ENCODE measurements around the gene FGF12. TPM values are rescaled to one million over a fixed set of nuclear protein-coding genes. Genes with fewer than 3 reads are reported as not detected.
A peak's percentile ranks its signal among the peaks of the same experiment; 100 is the strongest.

FGF12 gene
- total RNA-seq, 1 donor from 2014 or later: 0.63 TPM

DNA sequence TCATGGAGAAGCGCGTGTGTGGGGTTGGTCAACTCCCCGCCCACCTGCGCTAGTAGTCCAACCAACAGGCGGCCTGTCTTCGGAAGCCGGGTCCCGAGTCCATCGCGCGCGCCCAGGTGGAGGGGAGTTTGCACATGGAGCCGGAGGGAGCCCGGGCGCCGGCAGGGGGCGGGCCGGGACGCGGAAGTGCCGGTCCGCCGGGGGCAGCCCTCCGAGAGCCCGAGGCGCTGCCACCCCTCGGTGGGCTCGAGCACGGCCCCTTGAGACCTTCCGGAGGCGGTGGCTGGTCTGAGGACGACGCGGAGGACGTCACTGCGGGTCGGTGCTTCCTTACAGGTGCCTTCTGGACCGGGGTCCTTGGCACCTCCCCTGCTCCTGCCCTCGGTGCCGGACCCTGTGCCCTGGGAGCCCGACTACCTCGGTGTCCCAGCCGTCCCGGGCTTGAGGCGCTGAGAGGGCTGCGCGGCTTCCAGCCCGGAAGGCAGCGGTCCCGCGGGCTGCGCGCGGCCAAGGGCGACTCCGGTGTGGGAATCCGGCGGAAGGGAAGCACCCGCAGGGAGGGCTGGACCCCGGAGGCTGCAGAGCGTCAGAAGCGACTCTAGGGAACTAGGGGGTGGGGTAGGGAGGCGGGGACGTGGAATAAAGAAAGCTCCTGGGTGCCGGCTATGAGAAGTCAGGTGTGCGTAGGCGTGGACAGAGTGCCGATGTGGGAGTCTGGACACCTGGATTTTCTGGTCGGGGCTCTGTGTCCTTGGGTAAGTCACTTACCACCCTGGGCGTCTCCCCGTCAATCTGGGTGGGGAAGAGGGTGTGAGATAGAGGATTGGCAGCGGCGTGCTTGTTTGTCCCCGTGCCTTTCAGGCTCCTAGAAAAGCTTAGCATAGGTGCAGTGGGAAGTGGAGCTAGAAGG is 212.3 kb downstream of the FGF12 start:
- ATAC-seq: peak; percentile 11
- DNase-seq (ENCODE audit: low spot score): no peak

DNA sequence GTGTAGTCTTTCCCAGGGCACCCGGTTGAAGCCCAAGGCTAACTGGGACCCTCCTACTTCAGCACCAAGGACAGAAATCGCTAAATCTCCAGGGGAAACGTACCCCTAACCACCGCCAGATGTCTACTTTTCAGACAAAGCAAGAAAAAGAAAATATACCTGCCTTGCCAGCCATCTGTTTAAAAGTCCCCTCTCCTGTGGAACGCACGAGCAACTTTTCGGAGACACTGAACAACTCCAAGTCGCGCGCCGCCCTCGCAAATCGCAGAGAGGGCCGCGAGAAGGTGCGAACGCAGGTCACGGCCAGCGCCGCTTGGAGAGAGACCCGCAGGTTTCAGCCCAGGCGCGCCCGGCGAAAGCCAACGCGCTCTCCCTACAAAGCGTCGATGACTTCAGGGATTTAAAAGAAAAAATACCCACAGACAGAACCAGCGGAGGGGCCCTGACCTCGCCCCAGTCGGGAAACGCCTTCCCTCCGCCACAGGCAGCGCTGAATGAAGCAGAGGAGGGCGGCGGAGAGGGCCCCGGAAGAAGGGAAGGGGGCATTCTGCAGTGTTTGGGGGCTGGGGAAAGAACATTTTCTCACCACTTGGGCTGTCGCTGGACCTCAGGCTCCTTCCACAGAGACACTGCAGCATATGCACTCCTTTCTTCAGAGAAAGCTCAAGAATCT is 213.1 kb downstream of the FGF12 start:
- ATAC-seq: peak; percentile 28
- no peak for DNase-seq (ENCODE audit: low spot score)

DNA sequence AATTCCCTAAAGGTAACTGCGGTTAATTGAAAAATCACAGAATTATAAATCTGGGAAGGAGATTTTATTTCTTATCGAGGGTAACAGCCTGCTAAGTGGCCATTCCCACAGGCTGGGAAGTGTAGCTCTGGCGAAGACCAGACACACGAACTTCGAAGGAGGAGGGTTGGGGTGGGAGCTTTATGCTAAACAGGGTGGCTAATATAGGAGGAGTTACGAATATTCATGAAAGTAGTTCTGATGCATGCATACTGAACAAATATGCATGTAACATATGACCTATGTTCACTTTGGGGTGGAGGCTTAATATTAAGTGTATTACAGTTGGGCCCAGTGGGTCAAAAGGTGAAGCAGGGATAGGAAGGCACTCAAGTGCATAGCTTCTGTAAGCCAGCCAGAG is 221.6 kb downstream of the FGF12 start:
- ATAC-seq (no peak), DNase-seq (ENCODE audit: low spot score) (no peak)

DNA sequence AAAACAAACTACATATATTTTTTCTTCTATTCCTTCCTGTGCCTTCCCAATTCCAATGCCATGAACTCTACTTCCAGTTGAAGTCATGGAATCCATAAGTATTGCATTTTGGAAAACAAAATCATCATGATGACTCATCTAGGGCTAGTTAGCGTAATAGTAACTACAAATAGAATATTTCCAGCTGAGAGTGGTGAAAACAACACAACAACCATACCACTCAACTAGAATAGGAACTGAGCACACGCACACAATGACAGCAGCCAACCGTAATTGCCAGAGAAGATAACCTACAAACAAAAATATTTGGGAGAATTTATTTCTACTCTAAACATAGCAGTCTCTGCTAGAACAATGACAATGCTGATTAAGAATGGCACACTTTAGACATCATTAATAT is 225.9 kb downstream of the FGF12 start:
- no peak for ATAC-seq

DNA sequence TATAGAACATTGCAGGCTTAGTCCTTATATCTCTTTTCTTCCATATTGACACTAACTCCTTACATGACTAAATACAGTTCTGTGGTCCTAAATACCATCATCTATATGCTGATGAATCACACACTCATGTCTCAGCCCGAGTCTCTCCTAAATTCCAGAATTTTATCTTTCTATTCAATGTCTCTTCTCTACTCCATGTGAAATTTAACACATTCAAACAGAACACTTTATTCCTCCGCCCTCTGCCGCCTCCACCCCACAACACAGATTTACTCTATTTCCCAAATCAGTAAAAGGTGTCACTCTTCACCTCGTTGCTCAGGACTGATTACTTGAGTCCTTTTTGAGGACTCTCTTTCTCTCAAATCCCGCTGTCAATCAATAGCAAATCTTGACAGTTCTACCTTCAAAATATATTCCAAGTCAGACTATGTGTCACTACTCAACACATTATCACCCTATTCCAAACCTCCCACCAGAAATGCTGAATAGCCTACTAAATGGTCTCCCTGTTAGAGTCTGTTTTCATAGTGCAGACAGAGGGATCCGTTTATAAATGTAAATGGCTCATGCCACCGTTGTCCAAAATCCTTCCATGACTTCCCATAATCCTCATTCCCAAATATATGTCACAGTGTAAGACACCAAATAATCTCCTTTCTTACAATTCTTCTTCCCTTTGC is 230.3 kb downstream of the FGF12 start:
- DNase-seq (ENCODE audit: low spot score): no peak
- no peak for ATAC-seq

More for the DNA sequence above, 225.9 kb downstream of the FGF12 start:
- no peak for DNase-seq (ENCODE audit: low spot score)

DNA sequence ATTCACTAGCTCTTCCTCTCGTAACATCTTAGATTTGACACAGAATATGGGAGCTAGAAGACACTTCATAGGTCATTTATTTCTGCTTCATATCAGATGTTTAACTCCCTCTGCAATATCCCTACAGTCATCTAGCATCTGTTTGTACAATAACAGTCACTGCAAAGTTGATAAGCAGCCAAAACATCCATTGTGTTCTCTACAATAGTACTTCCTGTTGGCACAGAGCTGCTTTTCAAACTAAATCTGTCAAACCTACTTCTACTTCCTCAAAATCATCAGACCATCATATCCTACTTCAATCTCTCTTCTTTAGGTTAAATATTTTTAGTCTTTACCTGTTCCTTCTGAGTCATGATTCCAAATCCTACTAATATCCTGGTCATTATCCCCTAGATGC is 233.2 kb downstream of the FGF12 start:
- DNase-seq (ENCODE audit: low spot score): no peak
- ATAC-seq: no peak

DNA sequence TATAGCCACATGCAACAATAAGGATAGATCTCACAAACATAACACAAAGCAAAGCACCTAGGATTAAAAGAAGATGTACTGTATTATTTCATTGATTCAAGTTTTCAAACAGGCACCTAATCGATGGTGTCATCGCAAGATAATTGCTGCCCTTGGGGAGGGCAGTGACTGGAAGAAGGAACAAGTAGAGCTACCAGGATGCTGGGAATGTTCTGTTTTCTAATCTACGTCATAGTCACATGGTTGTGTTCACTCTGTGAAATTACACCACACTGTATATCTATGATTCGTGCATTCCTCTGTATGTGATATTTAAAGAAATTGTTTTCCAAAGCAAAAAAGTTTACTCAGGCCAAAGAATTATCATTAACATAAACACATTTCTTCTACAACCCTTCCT is 236.6 kb downstream of the FGF12 start:
- ATAC-seq (no peak), DNase-seq (ENCODE audit: low spot score) (no peak)

DNA sequence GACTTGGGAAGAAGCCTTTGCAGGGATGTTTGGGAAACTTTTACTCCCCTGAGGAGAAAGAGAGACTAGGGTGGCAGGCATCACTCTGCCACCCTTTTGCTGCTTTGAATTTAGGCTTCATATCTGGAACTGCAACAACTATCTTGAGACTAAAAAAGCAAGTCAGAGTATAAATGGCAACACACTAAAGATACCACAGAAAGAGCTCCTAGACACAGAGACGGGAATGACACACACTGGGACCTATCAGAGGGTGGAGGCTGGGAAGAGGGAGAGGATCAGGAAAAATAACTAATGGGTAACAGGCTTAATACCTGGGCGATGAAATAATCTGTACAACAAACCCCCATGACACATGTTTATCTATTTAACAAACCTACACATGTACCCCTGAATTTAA is 237.8 kb downstream of the FGF12 start:
- no peak for DNase-seq (ENCODE audit: low spot score)
- ATAC-seq: no peak

DNA sequence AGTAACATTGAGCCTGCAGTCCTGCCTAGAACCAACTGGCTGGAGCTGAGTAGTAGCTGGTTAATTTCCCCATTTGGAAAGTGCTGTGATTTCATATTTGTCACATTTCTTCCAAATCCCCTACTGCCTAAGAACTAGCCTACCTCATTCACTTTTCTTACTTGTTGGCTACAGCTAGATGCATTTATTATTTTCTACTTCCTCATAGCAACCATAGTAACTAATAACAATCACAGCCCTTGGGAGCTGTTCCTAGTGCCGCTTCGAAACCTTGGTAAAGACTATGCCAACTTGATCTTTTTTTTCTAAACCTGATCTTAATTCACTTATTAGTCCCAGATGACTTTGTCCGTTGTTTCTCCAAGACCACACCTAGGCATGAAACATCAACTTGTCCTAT is 240.3 kb downstream of the FGF12 start:
- no peak for ATAC-seq

DNA sequence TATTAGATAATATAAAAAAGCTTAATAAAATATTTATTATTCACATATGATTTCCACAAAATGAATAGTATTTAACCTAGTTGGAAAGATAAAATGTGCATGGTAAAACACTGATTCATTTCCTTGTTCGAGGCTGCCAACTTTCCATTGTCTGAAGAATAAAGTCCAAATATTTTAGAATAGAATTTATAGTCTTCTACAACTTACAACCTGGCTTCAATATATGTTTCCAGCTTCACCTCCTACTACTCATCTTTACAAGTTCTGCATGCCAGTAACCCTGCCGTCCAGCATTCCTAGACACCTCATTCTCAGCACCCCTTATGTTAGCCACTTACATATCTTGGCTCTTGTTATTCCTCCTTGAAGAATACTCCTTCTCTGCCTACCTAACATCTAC is 244.5 kb downstream of the FGF12 start:
- ATAC-seq (no peak), DNase-seq (ENCODE audit: low spot score) (no peak)

More for the DNA sequence above, 240.3 kb downstream of the FGF12 start:
- no peak for DNase-seq (ENCODE audit: low spot score)

DNA sequence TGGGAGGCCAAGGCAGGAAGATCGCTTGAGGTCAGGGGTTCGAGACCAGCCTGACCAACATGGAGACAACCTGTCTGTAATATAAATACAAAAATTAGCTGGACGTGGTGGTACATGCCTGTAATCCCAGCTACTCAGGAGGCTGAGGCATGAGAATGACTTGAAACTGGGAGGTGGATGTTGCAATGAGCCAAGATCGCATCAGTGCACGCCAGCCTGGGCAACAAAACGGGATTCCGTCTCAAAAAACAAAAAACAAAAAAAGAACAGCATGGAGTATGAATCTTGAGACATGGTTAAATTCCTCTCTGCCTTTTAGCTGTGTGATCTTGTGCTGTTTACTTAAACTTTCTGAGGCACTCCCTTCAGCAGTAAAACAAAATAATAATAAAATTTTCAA is 244.9 kb downstream of the FGF12 start:
- DNase-seq (ENCODE audit: low spot score) (no peak), ATAC-seq (no peak)

DNA sequence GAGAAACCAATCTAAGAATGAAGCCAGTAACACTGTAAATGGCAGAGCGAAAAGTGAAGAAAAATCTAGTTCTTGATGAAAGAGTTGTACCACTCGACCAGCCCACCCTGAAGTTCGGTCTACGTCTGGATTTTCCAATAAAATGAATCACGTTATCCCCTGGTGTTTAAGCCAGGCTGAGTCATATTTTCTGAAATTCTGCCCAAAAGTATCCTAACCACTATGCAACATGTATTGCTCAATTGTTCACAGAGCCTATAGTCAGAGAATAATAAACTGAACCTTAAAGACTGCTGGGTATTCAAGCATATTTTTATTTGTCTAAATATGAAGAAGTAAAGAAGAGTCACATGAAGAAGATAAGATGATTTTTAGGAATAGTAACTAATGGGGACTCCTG is 245.7 kb downstream of the FGF12 start:
- no peak for DNase-seq (ENCODE audit: low spot score)
- ATAC-seq: no peak

DNA sequence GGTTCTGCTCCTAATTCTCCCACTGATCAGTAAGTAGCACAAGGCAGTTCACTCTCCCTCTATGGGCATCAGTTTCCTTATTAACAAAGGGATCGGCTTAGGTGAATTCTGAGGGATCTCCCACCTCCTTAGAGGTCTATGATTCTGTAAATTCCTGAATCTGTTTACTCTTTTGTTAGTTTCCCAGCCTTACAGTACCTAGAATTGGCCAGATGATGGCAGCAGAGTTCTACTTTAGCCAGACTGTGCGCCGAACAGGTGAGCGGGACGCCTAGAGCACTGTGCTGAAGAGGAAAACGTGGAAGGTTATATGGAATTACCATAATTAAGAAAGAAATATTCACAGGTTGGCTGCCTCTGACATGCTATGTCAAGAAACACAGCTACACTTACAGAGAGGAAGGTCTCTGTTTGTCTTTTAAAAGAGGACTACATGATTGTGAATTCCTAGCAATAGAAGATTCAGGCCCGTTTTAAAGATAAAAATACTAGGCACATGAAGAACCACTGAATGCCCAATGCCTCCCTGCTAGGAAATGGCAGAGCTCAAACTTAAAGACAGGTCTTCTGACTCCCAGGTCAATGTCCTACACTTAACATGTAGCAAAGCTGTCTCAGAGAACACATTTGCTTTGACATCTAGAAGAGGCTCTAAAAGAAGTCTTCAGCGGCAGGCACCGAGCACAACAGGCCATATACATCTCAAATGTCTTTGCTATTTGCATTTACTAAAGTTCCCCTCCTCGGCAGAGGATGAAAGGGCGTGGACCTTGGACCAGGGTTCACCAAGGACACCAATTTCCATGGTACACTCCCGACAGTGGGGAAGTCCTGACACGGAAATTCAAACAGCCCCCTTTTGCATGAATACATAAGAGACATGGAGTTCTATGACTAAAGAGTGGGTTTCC is 259.9 kb downstream of the FGF12 start:
- ATAC-seq (peak; percentile 98), DNase-seq (ENCODE audit: low spot score) (peak; percentile 52)

DNA sequence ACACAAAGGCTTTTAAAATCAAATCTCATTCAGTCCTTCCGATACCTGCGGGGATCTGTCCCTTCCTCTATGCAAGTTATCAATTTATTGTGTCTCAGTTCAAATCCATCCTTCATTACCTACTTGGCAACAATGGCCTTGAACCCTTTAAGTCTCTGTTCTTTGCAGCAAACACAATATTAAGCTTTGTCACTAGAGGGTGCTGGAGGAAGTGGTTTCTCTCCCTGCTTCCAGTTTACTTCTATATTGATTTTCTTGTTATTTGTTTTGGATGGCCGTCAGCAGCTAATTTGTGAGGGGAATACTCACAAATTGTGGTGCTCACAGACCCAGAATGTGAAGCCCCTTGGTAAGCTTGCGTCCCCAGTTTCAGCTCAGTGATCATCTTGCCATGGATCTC is 278.3 kb downstream of the FGF12 start:
- ATAC-seq (peak; percentile 83), DNase-seq (ENCODE audit: low spot score) (no peak)

DNA sequence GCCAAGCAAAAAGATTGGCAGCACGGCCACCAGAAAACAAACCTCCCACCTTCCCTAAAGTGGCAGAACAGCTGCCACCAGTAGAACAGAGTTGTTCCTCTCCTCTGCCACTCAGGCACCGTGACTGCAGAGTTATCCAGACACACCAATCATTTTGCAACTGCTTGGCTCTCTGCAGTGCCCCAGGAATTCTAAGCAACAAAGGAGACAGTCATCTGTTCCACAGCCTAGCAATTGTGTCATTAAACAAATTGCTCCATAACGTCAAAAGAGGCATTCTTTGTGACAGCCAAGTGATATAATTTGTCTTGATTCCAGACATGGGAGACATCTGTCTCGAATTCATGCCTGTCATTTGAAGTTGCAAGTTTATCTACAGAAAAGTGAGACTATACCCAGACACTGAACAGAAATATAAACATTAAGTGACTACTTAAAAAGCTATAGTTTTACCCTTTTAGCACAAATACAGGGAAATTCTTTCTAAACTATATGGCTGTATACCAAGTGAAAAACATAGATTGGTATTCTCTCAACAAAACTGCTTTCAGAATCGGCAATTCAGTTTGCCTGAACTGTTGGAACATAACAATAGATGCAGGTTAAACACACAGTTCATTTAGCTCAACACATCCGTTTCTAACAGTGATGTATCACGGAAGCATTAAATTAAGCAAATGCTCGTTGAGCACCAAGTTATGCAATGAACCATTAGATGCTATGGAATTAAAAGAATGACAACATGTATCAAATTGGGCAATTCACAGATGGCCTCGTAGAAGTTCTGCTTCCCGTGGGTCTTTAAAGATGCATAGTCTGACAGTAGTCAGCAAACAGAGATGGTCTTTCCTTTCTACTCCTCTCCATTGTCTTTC is 281.3 kb downstream of the FGF12 start:
- no peak for ATAC-seq
- no peak for DNase-seq (ENCODE audit: low spot score)

DNA sequence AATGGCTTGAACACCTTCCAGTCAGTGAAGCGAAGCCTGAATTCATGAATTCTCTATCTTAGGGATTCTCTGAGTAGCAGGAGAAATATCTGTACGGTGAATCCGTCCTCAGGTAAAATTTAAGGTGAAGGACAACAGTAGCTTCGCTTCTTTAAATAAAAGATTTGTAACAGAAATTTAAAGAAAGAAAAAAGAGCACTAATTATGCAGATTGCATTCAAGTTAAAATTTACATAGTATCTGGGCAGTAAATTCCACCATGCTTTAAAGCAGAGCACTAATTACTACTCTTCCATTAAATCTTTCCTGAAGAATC is 282.6 kb downstream of the FGF12 start:
- no peak for DNase-seq (ENCODE audit: low spot score)
- no peak for ATAC-seq

DNA sequence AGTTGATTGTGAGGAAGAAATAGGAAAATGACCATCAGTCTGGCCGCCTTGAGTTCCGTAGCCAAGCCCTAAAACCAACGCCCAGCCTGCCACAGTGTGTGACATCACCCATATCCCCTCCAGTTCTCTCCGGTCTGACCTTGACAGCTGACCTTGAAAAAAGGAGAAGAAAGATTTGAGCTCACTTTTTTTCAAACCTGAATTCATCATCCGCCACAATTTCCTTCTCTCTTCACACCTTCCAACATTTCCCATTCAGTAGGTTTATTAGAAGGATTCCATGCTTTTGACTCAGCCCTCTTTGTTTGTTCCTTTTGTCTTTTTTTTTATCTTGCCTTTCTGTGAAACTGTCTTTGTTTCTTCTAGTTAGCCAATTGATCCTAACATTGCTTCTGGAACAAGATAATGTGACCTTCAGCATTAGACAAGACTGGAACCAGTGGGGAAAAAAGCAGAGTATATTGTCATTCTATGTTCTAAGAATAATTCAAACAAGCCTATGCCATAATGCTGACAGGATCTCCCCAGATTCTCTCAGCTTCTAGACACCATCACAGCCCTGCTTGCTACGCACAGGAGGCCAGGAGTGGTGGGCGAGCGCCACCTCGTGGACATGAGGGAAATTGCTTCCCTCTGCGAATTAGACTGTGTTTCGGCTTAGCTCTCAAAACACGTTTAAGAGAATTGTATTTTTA is 283.1 kb downstream of the FGF12 start:
- peak; percentile 98 for ATAC-seq
- DNase-seq (ENCODE audit: low spot score): peak; percentile 64

DNA sequence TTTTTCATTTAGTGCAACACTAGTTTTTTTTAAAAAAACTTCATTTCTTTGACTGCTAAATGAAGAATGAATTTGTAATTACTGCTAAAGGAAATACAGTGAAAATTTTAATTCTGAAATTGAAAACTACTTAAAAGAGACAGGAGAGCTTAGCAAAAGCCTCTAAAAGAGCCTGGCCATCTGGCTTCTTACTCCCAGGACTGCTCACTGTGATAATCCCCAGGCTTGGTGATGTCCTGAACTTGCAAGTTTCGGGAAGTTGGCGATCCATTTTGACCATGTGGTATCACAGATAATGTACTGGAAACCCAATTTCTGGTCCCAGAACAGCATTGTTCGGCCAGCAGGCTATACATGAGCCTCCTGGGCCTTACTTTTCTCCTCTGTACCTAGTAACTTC is 292.1 kb downstream of the FGF12 start:
- ATAC-seq (no peak), DNase-seq (ENCODE audit: low spot score) (no peak)

DNA sequence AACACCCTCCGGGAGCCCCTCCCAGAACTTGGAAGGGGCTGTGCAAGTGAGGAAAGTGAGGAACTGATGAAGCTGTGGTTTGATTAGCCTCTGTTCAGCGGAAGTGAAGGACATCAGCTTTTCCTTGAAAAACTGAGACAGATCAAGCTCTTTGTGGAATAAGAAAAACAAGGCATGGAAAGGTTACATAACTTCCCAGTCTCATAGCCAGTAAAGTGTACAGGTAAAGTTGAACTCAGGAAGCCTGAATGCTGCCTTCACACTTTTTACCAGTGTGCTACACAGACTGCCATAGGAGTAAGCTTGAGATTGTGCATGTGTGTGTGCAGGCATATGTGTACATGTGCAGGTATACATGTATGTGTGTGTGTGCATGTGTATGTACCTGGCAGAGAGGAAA is 293.2 kb downstream of the FGF12 start:
- DNase-seq (ENCODE audit: low spot score) (no peak), ATAC-seq (peak; percentile 84)
